Heart right ventricle (tissue), 16 donors: Measurements from ENCODE around the gene SLAMF7. TPM values are rescaled to one million over a fixed set of nuclear protein-coding genes. Genes with fewer than 3 reads are reported as not detected.
"Not testable (repeated sequence)": the region's sequence is repeated elsewhere in the genome, so short reads cannot be mapped to it uniquely, and the experiment has no call there.

Experiments used
- ATAC-seq, 8 donors: fragments of 200-7000 bp; cut with Tn5 transposase; one replicate each; pipeline ENCODE4 v1.9.1; 2020; ENCODE audit warnings: mild to moderate bottlenecking in 8 of 8, moderate library complexity in 8 of 8, moderate number of reproducible peaks in 1 of 8
- DNase-seq, 2 donors: peaks; one replicate each; pipeline ENCODE4 v3.0.0-alpha.2; 2020
- H3K27ac ChIP-seq, 10 donors: fragments of 200-600 bp; sonication (generic) in 2 of 10; one replicate each; pipeline versions ENCODE4 v1.5.0 to v1.8.0; 2020 to 2022; ENCODE audit warnings: mild to moderate bottlenecking in 3 of 10
- H3K27me3 ChIP-seq, 7 donors: fragments of 200-600 bp; one replicate each; pipeline ENCODE4 v1.8.0; 2021 to 2022; ENCODE audit warnings: mild to moderate bottlenecking in 2 of 7
- H3K36me3 ChIP-seq, 9 donors: fragments of 200-600 bp; sonication (generic) in 1 of 9; one replicate each; pipeline versions ENCODE4 v1.5.0 to v1.8.0; 2020 to 2022; ENCODE audit warnings: mild to moderate bottlenecking in 2 of 9
- H3K4me1 ChIP-seq, 9 donors: fragments of 200-600 bp; sonication (generic) in 1 of 9; one replicate each; pipeline versions ENCODE4 v1.5.0 to v1.8.0; 2020 to 2022; ENCODE audit warnings: mild to moderate bottlenecking in 4 of 9
- H3K4me3 ChIP-seq, 10 donors: fragments of 200-600 bp; sonication (generic) in 2 of 10; one replicate each; pipeline versions ENCODE4 v1.5.0 to v1.8.0; 2020 to 2022; ENCODE audit warnings: mild to moderate bottlenecking in 7 of 10, moderate library complexity in 2 of 10
- H3K9me3 ChIP-seq, 11 donors: fragments of 200-600 bp in 10 of 11; sonication (generic) in 2 of 11; one replicate each; pipeline versions ENCODE4 v1.5.0 to v1.8.0; 2013 to 2022; ENCODE audit warnings: mild to moderate bottlenecking in 2 of 11, control low read depth in 1 of 11, moderate library complexity in 1 of 11
- CTCF ChIP-seq, 9 donors: fragments of 200-600 bp; sonication (generic) in 2 of 9; IDR thresholded peaks; one replicate each; pipeline versions ENCODE4 v1.5.0 to v1.8.0; 2021 to 2022; ENCODE audit warnings: antibody characterized with exemption in 9 of 9, mild to moderate bottlenecking in 5 of 9, moderate library complexity in 1 of 9
- WGBS, 2 donors: extraction: QIAGEN DNeasy Blood & Tissue Kit; methylation state at CpG; one replicate each; pipeline ENCODE4 v1.1.7; 2013; ENCODE audit warnings: inconsistent platforms in 1 of 2; 5-methylcytosine and 5-hydroxymethylcytosine counted together
- intact Hi-C, 10 donors: fragments of 100-400 bp; cut with DNase I; formaldehyde crosslinking; loops; one replicate each; pipeline versions ENCODE4 v1.11.1 to v1.14.2; 2022
- polyA plus RNA-seq, 2 donors: library from polyadenylated mRNA; stranded (reverse); fragments of 200-250 nt; gene quantifications; one replicate each; pipeline ENCODE4 v1.2.3, GENCODE V29; 2013
- total RNA-seq, 10 donors: library from RNA; stranded (reverse); fragmentation: NEBNext Ultra II Directional in 3 of 10; extraction: Animal tissue kit (Norgen Biotek cat#: 25700) in 3 of 10; gene quantifications; one replicate each; pipeline versions ENCODE4 v1.2.1 to v1.2.4, GENCODE V29; 2021 to 2023
- donor health status: Arrhythmogenic right ventricular cardiomyopathy.
- donor health status: ischemic (EF 13 %, LVEDD 7.1; RV severe dilation, severe dysfunction).
- donor health status: healthy with polysubstance abuse.
- donor health status: DM: no; HTN: yes; CAD: no.
- donor health status: DM: no; HTN: no; CAD: no.
- donor health status: ischemic (EF 25% LVEDD 6.9; RV normal size, moderate dysfunction).
- donor health status: ischemic (EF 25% LVEDD 5.7; RV mildly dilated, moderate dysfunction).
- donor health status: healthy.
- donor health status: DM: yes; HTN: yes; CAD: no.
- donor health status: Ischemic cardiomyopathy.
- donor health status: ischemic (EF 35%, LVEDD 5.7; RV mildly dilated, moderate dysfunction).
- donor health status: nonischemic (EF 11% LVEDD 7.7; RV severe dilation, severe dysfunction).
- donor health status: DM: yes; HTN: yes; CAD: no.
- donor health status: PGD.
- donor health status: ischemic (EF 29% LVEDD 5.4; RV normal size, mild dysfunction).
- donor health status: nonischemic (EF 23%, LVEDD 6.1; RV moderate dilation, normal function).

SLAMF7 gene
- total and polyA plus RNA-seq, 12 donors = 0.11 to 19.4 (median 0.28) TPM

- H3K9me3 ChIP-seq = no peaks in the 10 kb centered on the region
- WGBS, 2 donors = 24 to 29% methylated on average over 1 of the region's 1 CpG
These were observed 25.9 kb upstream of the SLAMF7 start for GRCh38 chr1:160713161-160713560.

GRCh38 chr1:160714034-160714648 lies 24.9 kb upstream of the SLAMF7 start:
- peaks cover 0 to 22% (median 0%) of the 10 kb centered on the region in 7 donors for H3K27me3 ChIP-seq
- peaks cover 0 to 39% (median 0%) of the 10 kb centered on the region in 9 donors for H3K4me1 ChIP-seq
- intact Hi-C loops, ATAC-seq, H3K9me3 ChIP-seq, H3K36me3 ChIP-seq, DNase-seq, H3K27ac ChIP-seq, H3K4me3 ChIP-seq: not testable (repeated sequence)
- WGBS, 2 donors = 75 to 86% methylated on average over 5 of the region's 5 CpGs

More at GRCh38 chr1:160713161-160713560, 25.9 kb upstream of the SLAMF7 start:
- peak overlapping the region in 1 of 10 donors; percentile 90 for H3K27ac ChIP-seq
- intact Hi-C loops = no loop called here
- no peak for TF ChIP-seq CTCF (IDR thresholded peaks at IDR 0.05)
- peaks cover 0 to 22% (median 0%) of the 10 kb centered on the region in 7 donors for H3K27me3 ChIP-seq
- H3K4me1 ChIP-seq = peaks cover 0 to 42% (median 0%) of the 10 kb centered on the region in 9 donors
- ATAC-seq (no peak), DNase-seq (no peak)
- no peak overlapping the region for H3K4me3 ChIP-seq
- no peaks in the 10 kb centered on the region for H3K36me3 ChIP-seq

- Histone ChIP-seq H3K4me1 (peaks cover 0 to 47% (median 0%) of the 10 kb centered on the region in 9 donors), H3K27me3 (peaks cover 0 to 19% (median 0%) of the 10 kb centered on the region in 7 donors), H3K27ac (no peak overlapping the region), H3K4me3 (no peak overlapping the region), H3K36me3 (no peaks in the 10 kb centered on the region), H3K9me3 (no peaks in the 10 kb centered on the region)
- intact Hi-C loops = no loop called here
- WGBS, 2 donors = 92 to 96% methylated on average over 1 of the region's 1 CpG
- DNase-seq (no peak), ATAC-seq (no peak)
- TF ChIP-seq CTCF (IDR thresholded peaks at IDR 0.05) = no peak
These were observed 23.0 kb upstream of the SLAMF7 start for GRCh38 chr1:160716013-160716412.

GRCh38 chr1:160717306-160717705 lies 21.7 kb upstream of the SLAMF7 start:
- H3K36me3 ChIP-seq = no peaks in the 10 kb centered on the region
- no peak for DNase-seq
- 82 to 84% methylated on average over 5 of the region's 5 CpGs for WGBS, 2 donors
- no peak for TF ChIP-seq CTCF (IDR thresholded peaks at IDR 0.05)
- peaks cover 0 to 12% (median 0%) of the 10 kb centered on the region in 7 donors for H3K27me3 ChIP-seq
- no peak overlapping the region for H3K27ac ChIP-seq
- H3K4me3 ChIP-seq = no peak overlapping the region
- intact Hi-C loops = no loop called here
- H3K9me3 ChIP-seq = no peaks in the 10 kb centered on the region
- no peak for ATAC-seq
- H3K4me1 ChIP-seq = peaks cover 0 to 43% (median 0%) of the 10 kb centered on the region in 9 donors

- Histone ChIP-seq H3K4me1 (peaks cover 0 to 39% (median 0%) of the 10 kb centered on the region in 9 donors), H3K27ac (no peak overlapping the region), H3K9me3 (no peaks in the 10 kb centered on the region), H3K4me3 (no peak overlapping the region), H3K36me3 (no peaks in the 10 kb centered on the region), H3K27me3 (peaks cover 0 to 9% (median 0%) of the 10 kb centered on the region in 7 donors)
- WGBS, 2 donors = 70 to 75% methylated on average over 4 of the region's 4 CpGs
- TF ChIP-seq CTCF (IDR thresholded peaks at IDR 0.05) = no peak
- ATAC-seq (no peak), DNase-seq (no peak)
- intact Hi-C loops = no loop called here
These were observed 20.8 kb upstream of the SLAMF7 start for GRCh38 chr1:160718210-160718609.
